SK-N-DZ (cell line): ENCODE measurements around the gene NOB1.

Experiments
- small RNA-seq, 2 experiments: library from RNA; depleted of rRNA; stranded (forward); fragments of <200 nt; gene quantifications; one replicate each; pipeline ENCODE3, GENCODE V24; 2014

NOB1 gene

Small RNA genes within 50 kb of the gene (small RNA-seq; reads per million reads assigned to genes)
- 0 reads per million in 2 experiments for gene RF00091
